Measurements from ENCODE around the gene TYK2.

- TF ChIP-seq CTCF (IDR thresholded peaks at IDR 0.05): no peak
- TF ChIP-seq POLR2A (IDR thresholded peaks at IDR 0.05): no peak
Observed at GRCh38 chr19:10339380-10339960, 40.9 kb downstream of the TYK2 start, which contains the start of gene ICAM3.

All from body of pancreas (tissue), 4 donors.